ENCODE data around the gene LTA.

LTA gene

GRCh38 chr6:31556307-31556706 is 15.8 kb upstream of the LTA start:
- H3K36me3 ChIP-seq, result peaks cover 11% of the 10 kb centered on the region; the same call in 1 of the 2 replicates
- H3K4me2 ChIP-seq, result peak overlapping the region; percentile 98
- H4K20me1 ChIP-seq, result no peaks in the 10 kb centered on the region
- no peak for TF ChIP-seq Cebpa-rat (IDR thresholded peaks at IDR 0.05)
- H3K27me3 ChIP-seq, result no peaks in the 10 kb centered on the region
- peak overlapping the region; percentile 58 for H3K9ac ChIP-seq
- no peak overlapping the region for H3K4me3 ChIP-seq
- peak overlapping the region; percentile 80 for H3K27ac ChIP-seq
- H3K4me1 ChIP-seq, result peaks cover 86% of the 10 kb centered on the region
- no peaks in the 10 kb centered on the region for H3K9me3 ChIP-seq

- no peak for TF ChIP-seq Cebpa-rat (IDR thresholded peaks at IDR 0.05)
- Histone ChIP-seq H3K4me1 (peaks cover 92% of the 10 kb centered on the region), H3K9ac (peak overlapping the region; percentile 80), H4K20me1 (no peaks in the 10 kb centered on the region), H3K27ac (peak overlapping the region; percentile 96), H3K36me3 (peaks cover 11% of the 10 kb centered on the region; the same call in 1 of the 2 replicates), H3K4me3 (peak overlapping the region; percentile 61), H3K27me3 (no peaks in the 10 kb centered on the region), H3K9me3 (no peaks in the 10 kb centered on the region), H3K4me2 (peak overlapping the region; percentile 98)
These were observed 14.4 kb upstream of the LTA start for GRCh38 chr6:31557443-31558317.

- no peak for TF ChIP-seq Cebpa-rat (IDR thresholded peaks at IDR 0.05)
- Histone ChIP-seq H3K9ac (peak overlapping the region; percentile 80), H3K36me3 (peaks cover 6% of the 10 kb centered on the region; the same call in 1 of the 2 replicates), H3K9me3 (no peaks in the 10 kb centered on the region), H4K20me1 (no peaks in the 10 kb centered on the region), H3K27me3 (no peaks in the 10 kb centered on the region), H3K27ac (peak overlapping the region; percentile 96), H3K4me2 (peak overlapping the region; percentile 98), H3K4me3 (peak overlapping the region; percentile 61), H3K4me1 (peaks cover 98% of the 10 kb centered on the region)
These were observed 13.8 kb upstream of the LTA start for GRCh38 chr6:31558318-31558625.

- Histone ChIP-seq H3K27me3 (no peaks in the 10 kb centered on the region), H3K4me3 (peak overlapping the region; percentile 61), H3K4me2 (peak overlapping the region; percentile 98), H3K4me1 (peaks cover 99% of the 10 kb centered on the region), H3K9ac (peak overlapping the region; percentile 80), H3K36me3 (0 out of 2 replicates have a peak, but pooled peaks cover 4% of the 10 kb centered on the region), H3K9me3 (no peaks in the 10 kb centered on the region), H3K27ac (peak overlapping the region; percentile 96), H4K20me1 (no peaks in the 10 kb centered on the region)
- no peak for TF ChIP-seq Cebpa-rat (IDR thresholded peaks at IDR 0.05)
These were observed 13.2 kb upstream of the LTA start for GRCh38 chr6:31558631-31559500.

- H3K9ac ChIP-seq, result peak overlapping the region; percentile 80
- TF ChIP-seq Cebpa-rat (IDR thresholded peaks at IDR 0.05), result no peak
- no peaks in the 10 kb centered on the region for H3K27me3 ChIP-seq
- peak overlapping the region; percentile 96 for H3K27ac ChIP-seq
- H3K36me3 ChIP-seq, result no peaks in the 10 kb centered on the region
- H4K20me1 ChIP-seq, result no peaks in the 10 kb centered on the region
- no peaks in the 10 kb centered on the region for H3K9me3 ChIP-seq
- peak overlapping the region; percentile 98 for H3K4me2 ChIP-seq
- H3K4me3 ChIP-seq, result peak overlapping the region; percentile 61
- H3K4me1 ChIP-seq, result peaks cover 100% of the 10 kb centered on the region
These were observed 12.5 kb upstream of the LTA start for GRCh38 chr6:31559606-31559957.

GRCh38 chr6:31559958-31560696 is 12.0 kb upstream of the LTA start:
- H3K9ac ChIP-seq, result peak overlapping the region; percentile 80
- peak overlapping the region; percentile 96 for H3K27ac ChIP-seq

GRCh38 chr6:31560697-31561058 is 11.4 kb upstream of the LTA start:
- no peaks in the 10 kb centered on the region for H4K20me1 ChIP-seq
- H3K4me1 ChIP-seq, result peaks cover 100% of the 10 kb centered on the region
- peak overlapping the region; percentile 96 for H3K27ac ChIP-seq
- no peaks in the 10 kb centered on the region for H3K9me3 ChIP-seq
- peak overlapping the region; percentile 61 for H3K4me3 ChIP-seq
- no peak for TF ChIP-seq Cebpa-rat (IDR thresholded peaks at IDR 0.05)
- H3K9ac ChIP-seq, result peak overlapping the region; percentile 80
- H3K27me3 ChIP-seq, result no peaks in the 10 kb centered on the region
- no peaks in the 10 kb centered on the region for H3K36me3 ChIP-seq
- peak overlapping the region; percentile 98 for H3K4me2 ChIP-seq

More at GRCh38 chr6:31559958-31560696, 12.0 kb upstream of the LTA start:
- Histone ChIP-seq H3K4me3 (peak overlapping the region; percentile 61), H4K20me1 (no peaks in the 10 kb centered on the region), H3K4me1 (peaks cover 100% of the 10 kb centered on the region), H3K36me3 (no peaks in the 10 kb centered on the region), H3K27me3 (no peaks in the 10 kb centered on the region), H3K4me2 (peak overlapping the region; percentile 98), H3K9me3 (no peaks in the 10 kb centered on the region)
- TF ChIP-seq Cebpa-rat (IDR thresholded peaks at IDR 0.05), result no peak

- no peaks in the 10 kb centered on the region for H3K36me3 ChIP-seq
- no peaks in the 10 kb centered on the region for H4K20me1 ChIP-seq
- H3K4me1 ChIP-seq, result peaks cover 99% of the 10 kb centered on the region
- H3K4me2 ChIP-seq, result peak overlapping the region; percentile 98
- TF ChIP-seq Cebpa-rat (IDR thresholded peaks at IDR 0.05), result no peak
- H3K27ac ChIP-seq, result peak overlapping the region; percentile 94
- no peak overlapping the region for H3K4me3 ChIP-seq
- H3K9me3 ChIP-seq, result no peaks in the 10 kb centered on the region
- no peaks in the 10 kb centered on the region for H3K27me3 ChIP-seq
- H3K9ac ChIP-seq, result no peak overlapping the region
These were observed 4.3 kb upstream of the LTA start for GRCh38 chr6:31567531-31568370.

GRCh38 chr6:31568537-31568961 is 3.5 kb upstream of the LTA start:
- Histone ChIP-seq H4K20me1 (no peaks in the 10 kb centered on the region), H3K36me3 (no peaks in the 10 kb centered on the region), H3K9ac (no peak overlapping the region), H3K9me3 (no peaks in the 10 kb centered on the region), H3K27ac (peak overlapping the region; percentile 94), H3K4me2 (peak overlapping the region; percentile 98), H3K27me3 (no peaks in the 10 kb centered on the region), H3K4me3 (no peak overlapping the region), H3K4me1 (peaks cover 99% of the 10 kb centered on the region)
- no peak for TF ChIP-seq Cebpa-rat (IDR thresholded peaks at IDR 0.05)

Data from BLaER1 (cell line).